CMK (cell line): ENCODE measurements around the gene LMNA.
A peak's percentile ranks its signal among the peaks of the same experiment; 100 is the strongest.

Experiments used
- DNase-seq: peaks from one replicate; pipeline ENCODE4 v3.0.0-alpha.2; 2010; ENCODE audit warnings: low read depth

LMNA gene

DNA sequence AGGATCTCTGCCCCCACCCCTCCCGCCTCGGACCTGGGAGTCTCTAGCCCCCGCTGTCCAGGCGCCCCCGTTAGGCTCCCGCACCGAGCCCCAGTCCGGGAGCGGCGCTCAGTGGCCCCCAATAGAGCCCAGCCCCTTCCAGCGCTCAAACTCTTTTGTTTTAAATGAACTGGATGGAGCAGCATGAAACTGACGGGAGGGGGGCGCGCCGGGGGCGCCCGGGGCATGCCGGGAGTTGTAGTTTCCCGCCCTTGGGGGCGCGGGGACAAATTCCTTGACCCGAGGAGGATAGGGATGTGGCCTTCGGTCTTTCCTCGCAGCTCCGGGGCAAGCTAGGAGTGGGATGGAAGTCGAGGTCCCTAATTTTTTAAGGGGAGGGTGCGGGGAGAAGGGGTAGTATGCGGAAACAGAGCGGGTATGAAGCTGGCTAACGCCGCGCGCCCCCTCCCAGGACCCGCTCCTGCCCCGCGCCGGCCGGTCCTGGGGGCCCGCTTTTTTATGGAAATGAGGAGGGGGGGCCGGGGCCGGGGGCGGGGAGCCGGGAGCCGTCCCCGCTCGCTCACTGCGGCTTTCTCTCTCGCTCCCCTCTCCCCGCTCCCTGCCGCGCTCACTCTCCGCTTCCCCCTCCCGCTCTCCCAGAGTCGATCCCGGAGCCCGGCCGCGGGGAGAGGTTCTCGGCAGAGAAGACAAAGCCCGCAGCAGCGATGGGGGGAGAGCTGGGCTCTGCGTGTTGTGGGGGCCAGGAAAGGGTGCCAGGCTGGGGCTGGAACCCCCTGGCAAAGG is 32.0 kb upstream of the LMNA start, which contains the start of gene MEX3A:
MEX3A (minus strand) TSS at position 157 of the 783 bp plus-strand sequence. CDS start 467 bp downstream, outside the sequence.
- DNase-seq: no peak

DNA sequence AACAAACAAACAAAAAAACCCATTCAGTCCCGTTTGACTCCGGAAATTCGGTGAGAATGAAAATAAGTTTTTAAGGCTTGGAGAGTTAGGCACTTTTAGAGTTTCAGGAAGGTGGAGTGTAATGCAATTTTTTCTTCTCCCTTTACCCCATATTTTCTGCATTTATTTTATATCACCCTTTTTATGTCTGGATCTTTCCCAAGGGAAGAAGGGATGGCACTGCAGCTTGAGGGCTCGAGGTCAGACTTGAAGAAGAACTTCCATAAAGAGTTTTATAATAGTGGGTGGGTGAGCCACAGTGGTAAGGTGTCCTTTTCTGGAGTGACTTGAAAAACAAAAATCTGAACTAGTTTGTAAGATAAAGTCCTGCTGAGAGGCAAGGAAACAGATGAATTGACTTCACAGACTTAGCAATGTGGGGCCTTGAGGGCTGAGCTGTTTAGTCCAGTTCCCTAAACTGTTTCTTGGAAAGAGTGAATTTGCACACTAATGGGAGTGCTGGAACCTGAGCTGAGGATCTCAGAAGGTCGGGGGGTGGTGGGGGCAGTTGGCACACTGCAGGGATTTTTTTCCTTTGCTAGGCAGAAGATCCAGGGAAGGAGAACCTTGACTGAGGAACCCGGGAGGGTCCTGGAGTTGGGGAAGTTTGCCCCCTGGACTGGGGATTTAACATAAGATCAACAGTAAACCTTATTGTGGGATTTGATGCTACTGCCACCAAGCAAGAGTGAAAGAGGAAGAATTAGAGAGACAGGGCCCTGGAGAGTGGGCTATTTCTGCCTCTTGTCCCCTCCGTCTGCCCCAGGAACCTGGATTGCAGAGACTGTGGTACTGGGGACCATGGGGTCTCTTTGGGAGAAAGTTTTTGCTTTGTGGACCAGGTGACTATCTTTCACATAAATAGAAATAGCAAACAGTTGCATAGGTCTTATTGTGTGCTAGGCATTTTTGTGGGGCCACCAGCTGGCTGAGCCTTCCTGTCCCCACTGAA is 30.4 kb upstream of the LMNA start:
- DNase-seq: no peak

DNA sequence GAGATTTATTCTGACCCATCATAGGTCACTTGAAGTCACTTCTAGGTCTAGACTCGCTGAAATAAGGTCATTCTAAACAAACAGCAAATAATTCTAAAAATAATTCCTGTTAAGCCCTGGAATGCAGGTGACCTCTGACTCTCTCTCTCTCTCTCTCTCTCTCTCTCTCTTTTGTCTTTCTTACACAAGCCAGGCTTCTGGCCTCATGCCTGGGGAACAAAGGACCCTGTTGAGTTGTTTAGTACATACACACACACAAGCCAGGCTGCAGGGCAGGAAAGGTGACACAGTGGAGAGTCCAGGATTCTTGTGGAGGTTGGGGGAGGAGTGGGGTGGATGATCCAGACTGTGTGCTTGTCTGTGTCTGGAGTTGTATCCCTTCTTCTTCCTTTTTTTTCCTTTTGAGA is 28.3 kb upstream of the LMNA start:
- no peak for DNase-seq

DNA sequence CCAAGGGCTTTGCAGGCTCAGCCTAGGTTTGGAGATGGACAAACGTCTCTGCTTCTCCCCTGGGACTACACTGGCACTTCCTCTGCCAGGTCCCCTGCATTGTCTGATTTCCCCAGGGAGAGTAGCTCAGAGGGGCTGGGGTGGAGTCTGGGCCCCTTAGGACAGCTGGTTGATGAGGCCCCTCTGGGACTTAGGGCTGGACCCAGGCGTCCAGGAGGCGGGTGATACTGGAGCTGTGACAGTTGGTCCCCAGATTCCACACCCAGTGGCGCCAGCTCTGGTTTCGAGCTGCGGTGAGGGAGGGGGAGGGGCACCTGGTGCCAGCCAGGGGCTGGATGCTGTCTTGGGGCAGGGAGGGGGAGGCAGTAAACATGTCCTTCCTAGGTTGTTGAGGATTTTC is 24.8 kb upstream of the LMNA start:
- no peak for DNase-seq

DNA sequence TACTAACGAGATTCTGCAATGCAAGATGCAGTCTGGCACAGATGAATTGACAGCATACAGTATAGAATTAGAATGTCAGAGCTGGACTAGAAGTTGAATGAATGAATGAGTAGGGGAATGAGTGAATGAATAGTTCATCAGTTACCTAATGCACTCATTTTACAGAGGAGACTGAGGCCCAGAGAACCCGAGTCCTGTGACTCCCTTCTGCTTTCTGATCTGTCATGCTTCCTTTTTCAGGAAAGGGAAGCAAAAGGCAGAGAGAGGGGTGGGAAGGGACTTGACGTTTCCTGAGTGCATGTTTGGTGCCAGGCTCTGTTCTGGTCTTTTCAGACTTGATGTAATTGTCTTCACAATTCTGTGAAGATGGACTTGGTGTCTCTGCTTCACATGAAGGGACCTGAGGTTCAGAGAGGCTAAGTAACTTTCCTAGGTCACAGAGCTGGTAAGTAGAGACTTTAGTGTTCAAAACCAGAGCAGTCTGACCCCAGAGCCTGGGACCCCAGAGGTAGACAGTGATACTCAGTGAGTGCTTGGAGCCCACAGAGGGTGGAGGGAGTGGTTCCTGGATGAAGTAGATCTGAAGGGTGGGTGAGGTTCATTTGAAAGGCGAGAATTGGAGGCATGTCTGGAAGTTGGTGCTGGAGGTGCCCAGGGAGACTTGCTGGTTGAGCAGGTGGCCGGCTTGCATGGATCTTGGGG is 24.2 kb upstream of the LMNA start:
- no peak for DNase-seq

DNA sequence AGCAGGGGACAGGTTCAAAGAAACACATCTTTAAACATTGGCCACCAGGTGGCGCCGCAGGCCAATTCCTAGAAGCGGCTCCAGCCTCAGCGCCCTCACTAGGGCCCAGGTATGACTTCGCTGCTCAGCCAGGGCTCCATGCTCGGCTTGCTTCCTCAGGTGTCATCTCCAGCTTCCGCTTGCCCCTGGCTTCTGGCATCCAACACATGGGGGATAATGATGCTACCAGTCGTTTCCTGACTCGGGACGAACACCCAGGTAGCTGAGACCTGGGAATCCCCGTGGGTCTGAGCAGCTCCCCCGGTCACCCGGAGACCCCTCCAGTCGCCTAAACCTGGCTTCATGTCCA is 23.7 kb upstream of the LMNA start:
- no peak for DNase-seq

DNA sequence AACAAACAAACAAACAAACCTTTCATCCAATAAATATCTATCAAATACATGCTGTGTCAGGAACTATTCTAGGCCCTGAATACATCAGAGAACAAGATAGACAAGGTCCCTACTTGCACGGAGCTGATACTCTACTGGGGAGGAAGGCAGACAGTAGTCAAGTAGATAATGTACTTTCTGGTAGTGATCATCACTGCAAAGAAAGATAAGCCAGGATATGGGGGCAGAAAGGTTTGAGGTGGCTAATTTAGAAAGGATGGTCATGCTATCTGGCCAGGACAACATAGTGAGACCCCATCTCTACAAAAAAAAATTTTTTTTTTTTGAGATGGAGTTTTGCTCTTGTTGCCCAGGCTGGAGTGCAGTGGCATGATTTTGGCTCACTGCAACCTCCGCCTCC is 22.9 kb upstream of the LMNA start:
- DNase-seq: no peak

DNA sequence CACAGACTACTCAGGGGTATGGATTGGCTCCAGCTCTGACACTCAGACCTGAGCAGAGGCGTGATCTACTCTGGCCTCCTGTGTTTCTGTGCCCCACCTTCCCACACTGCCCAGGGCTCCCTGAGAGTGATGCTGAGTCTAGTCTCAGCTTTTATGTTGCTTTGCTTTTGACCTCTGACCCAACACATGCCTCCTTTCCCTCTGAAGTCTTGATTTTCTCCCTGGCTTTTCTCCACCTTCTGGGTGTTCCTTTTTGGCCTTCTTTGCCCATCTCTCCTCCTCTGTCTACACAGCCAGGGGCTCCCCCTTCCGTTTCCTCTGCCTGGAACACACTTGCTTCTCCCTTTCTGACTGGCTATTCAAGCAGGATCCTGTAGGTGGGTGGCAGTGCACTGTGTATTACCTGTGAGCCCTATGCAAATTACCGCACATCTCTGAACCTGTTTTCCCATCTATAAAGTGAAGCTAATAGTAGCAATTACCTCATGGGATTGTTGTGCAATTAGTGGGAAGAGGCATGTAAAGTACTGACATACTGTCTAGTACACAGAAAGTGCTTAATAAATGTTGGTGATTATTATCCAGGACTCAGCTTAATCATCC is 18.5 kb upstream of the LMNA start:
- no peak for DNase-seq

DNA sequence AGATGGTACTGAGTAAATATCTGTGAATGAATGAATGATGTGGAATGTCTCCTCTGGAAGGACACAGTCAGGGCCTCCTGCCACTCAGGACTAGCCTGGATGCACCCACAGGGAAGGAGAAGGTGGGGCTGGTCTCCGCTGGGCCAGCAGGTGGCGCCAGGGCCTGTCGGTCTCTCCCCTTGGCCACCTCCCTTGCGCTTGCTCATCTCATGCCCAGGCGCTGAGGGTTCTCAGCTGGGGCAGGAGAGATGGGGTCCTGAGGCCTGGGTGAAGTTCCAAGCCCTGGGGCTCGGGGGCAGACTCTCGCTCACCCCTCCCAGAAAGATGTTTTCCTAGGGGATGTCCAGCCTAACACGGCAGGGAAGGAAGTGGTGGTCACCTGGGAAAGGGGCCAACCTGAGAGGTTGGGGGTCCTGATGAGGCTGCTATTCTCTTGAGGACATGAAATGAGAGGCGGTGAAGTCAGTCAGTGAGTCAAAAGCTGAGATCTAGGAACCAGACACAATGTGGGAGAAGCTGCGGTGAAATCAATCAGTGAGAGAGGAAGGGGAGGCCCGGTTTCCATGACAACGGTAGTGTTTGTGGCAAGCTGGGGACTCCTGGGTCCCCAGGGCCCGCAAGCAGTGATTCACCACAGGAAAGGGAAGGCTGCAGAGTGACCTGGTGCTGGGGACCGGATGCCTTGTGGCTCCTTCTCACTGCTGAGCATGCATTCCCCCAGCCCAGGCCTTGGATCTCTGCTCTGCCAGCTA is 17.7 kb upstream of the LMNA start:
- DNase-seq: peak; percentile 93

DNA sequence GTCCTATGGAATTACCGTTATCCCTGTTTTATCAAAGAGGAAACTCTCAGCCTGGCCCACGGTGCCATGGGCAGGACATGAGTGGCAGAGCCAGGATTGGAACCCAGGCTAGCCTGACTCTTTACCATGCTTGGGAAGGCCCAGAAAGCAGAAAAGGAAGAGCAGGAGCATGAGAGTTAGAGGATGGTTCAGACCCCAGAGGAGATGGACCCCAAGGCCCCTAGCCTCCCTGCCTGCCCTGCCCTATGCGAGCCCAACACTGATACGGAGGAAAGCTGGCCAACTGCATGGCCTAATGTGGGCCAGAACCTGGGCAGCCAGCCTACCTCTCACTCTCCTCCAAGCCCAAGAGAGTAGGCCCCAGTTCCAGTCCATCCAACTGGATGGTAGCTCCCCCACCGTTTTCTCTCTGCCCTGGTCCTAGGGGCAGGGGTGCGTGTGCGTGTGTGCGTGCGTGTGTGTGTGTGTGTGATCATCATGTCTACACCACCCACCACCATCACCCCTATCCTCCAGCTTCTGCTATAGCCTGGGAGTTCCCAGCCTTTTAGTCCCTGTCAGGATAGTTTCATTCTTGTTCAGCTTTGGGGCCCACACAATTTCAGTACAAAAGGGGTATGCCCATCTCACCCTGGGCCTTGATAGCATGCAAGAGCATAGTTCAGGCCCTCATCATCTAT is 16.9 kb upstream of the LMNA start:
- DNase-seq: no peak

DNA sequence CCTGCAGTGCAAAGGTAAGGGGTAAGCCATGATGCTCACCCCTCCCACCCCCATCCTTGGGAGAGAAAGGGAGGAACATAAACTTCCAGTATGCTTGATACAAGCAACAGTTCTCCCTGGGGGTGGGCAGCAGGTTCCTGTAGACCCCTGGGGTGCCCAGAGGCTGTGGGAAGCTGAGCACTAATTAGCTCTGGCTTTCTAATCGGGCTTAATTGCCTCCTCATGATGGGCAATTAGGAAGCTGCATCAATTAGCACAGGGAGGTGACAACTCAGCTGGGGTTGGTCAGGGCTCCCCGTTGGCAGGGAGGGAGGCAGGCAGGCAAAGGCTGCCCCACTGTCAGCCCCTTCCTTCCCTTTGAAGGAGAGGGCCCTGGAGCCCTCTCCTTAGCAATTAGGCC is 15.7 kb upstream of the LMNA start:
- DNase-seq: no peak

DNA sequence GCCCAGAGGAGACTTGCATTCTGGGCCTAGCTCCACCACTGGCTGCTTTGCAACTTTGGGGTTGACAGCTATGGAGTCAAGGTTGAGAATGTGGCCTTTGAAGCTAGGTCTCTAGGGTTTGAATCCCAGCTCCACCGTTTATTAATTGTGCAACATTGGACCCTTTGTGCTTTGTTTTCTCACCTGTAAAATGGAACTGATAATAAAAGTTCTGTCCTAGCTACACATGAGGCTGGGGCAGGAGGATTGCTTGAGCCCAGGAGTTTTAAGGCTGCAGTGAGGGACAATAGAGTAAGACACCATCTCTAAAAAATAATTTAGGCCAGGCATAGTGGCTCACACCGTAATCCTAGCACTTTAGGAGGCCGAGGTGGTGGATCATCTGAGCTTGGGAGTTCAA is 15.2 kb upstream of the LMNA start:
- DNase-seq: no peak

DNA sequence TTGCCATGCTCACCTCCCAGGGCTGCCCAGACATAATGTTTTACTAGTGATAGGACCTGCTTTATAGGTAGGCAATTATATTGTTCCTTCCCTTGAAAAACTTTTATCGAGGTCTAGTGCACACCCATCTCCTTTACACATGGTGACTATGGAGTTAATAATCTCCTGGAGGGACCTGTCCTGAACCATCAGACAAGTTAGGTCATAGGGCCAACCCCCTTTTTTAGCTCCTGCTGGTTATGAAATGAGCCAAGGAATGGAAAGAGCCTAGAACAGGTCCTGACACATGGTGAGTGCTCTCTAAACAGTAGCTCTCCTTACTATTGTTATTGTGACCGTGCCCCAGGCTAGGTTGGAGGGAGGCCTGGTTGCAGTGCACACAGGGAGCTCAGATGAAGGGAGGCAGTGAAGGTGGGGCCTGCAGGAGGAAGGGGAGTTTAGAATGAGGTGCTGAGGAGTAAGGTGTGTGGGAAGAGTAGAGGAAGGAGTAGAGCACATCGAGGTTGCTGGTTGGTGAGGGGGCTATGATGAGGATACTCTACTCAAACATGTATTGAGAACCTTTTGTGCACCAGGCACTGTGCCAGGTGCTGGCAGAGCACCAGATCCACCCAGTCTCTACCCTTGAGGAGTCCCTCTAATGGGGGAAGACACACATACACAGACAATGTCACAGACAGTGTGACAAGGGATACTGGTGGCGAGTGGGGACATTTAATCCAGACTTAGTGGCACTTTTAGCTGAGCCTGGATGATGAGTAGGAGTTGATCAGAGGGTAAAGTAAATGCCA is 14.1 kb upstream of the LMNA start:
- DNase-seq: no peak

DNA sequence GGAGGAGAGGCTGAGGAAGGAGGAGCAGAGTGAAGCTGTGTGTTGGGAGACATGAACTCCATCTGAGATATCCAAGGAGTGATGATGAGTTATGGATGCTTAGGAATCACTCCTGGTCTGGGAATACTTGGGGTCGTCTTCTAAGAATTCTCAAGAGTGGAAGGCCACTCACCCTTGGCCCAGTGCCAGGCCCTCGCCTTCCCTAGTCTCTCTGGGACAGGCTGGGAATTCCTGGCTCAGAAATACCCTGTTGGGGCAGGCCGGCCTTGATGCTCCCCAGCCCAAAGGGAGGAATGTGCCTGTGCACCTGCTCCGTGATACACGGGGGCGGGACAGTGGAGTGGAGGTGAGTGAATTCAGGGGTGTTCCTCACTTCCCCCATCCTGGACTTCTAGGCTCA is 12.6 kb upstream of the LMNA start:
- DNase-seq: no peak

DNA sequence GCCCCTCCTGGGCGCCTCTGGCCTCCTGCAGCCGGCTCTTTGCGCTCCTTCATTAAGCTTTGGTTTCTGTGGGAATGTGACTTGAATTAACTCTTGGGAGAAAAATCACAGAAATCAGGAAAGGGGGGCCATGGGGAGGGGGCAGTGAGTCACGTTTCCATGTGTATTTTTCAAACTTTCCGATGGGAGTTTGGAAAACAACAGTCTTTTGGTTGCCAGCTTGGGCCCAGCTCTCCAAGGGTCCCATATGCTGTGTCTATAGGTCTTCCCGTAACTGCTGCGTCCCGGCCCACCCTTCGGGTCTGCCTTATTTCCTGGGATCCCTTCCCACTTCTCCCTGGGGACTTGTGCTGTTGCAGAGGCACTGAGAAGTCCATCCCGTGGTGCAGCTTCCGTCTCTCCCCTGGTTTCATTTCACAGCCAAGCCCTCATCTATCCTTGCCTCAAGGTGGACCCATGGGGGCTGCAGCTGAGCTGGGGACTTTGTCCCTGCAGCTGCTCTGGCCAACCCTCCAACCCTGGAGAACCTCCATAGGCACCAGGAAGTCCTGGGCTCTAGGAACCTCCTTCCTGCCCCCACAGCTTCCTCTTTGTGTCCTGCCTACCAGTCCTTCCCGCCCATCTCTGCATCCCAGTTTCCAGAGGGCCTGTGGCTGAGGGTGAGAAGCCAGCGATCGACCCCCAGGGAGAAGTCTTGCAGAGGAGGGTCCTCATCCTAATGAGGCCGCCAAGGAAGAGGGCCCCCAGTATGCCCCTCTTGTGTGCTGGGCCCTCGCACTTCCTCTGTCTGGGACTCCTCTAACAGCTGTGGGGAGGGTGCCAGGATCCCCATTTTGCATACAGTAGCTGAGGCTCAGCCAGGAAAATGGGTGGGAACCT is 11.6 kb upstream of the LMNA start:
- no peak for DNase-seq

DNA sequence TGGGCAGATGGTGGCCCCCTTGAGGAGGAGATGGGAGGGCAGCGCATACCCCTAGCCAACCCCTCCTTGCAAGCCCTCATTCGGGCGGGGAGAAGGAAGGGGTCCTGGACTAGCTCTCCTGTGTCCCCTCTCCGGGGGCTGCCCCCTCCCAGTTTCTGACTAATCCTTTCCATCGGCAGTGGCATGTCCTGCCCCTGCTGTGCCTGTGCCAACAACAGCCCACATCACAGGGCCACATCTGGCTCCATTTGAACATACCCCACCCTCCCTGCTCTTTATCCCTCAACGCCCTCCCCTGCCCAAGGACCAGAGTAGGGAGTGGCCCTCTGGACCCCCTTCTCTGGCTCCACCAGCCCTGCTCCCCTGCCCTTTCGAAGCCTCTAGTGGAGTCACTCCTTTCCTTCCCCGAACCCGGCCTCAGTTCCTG is 11.0 kb upstream of the LMNA start:
- no peak for DNase-seq

DNA sequence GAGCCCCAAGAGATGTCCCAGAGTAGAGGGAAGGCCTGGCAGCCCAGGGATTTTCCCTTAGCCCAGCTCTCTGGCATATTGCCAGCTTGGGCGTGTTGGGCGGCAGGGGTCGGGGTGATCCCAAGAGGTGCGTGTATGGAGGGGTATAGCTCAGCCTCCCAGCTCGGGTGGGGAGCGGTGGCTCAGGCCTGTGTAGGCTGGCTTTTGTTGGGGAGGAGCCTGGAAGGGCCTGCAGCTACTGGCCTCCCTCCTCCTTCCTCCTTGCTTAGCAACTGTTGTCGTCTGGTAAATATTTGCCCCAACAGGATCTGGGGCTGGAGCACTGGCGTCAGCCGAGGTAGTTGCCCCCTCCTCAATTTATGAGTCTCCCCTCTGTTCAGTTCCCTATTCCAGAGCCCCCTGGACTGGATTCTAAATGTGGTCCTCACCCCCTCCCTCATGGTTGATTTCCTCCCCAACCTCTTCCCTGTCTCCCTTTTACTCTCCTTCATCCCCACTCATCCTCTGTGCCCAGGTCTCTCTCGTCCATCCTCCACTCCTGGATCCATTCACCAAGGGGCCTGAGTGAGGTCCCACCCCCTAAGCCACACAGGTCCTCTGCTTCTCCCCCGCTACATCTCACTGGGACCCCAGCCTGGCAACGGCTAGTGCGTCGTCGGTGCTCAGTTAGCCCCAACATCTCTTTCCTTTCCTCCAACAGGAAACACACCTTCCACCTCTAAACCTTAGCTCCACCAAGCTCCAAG is 10.3 kb upstream of the LMNA start:
- DNase-seq: no peak
